Inflammatory macrophage treated with lipopolysaccharide for 4 hours (primary cell): Measurements from ENCODE around the gene CAMTA1.
"Not testable (repeated sequence)": the region's sequence is repeated elsewhere in the genome, so short reads cannot be mapped to it uniquely, and the experiment has no call there.

Source experiments
- DNase-seq: peaks from one replicate; pipeline ENCODE4 v3.0.0-alpha.2; 2020

CAMTA1 gene

GRCh38 chr1:7677815-7678214 is 892.6 kb downstream of the CAMTA1 start:
- no peak for DNase-seq

DNA sequence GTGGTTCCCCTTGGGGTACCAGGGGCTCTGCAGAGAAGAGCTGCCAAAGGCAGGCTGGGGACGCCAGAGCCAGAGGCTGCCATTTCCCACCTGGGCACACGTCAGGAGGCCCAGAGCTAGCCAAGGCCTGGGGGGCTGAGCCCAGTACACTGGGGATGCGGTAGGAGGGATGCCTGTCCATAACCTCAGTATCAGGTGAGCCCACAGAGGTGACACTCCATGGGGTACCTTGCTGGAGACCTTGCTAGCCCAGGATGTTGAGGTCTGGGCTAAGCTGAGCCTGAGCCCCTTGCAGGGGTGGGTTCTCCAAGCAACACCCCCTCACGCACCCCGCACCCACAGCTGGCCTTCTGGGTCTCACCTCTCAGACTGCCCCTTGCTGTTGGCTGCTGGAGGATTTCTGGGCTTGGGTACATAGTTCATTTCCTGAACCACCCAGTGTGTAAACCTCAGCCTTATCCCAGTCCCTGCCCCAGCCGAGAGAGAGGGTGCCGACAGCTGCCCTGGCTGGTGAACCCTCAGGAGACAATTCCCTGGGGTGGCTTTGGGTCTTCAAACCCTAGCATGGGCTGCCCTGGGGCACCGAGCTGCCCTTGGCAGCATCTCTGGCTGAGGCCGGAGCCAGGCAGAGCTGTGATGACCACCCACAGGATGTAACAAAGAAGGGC is 893.4 kb downstream of the CAMTA1 start:
- no peak for DNase-seq

- DNase-seq, result no peak
Measured at GRCh38 chr1:7679159-7679872, 894.1 kb downstream of the CAMTA1 start.

DNA sequence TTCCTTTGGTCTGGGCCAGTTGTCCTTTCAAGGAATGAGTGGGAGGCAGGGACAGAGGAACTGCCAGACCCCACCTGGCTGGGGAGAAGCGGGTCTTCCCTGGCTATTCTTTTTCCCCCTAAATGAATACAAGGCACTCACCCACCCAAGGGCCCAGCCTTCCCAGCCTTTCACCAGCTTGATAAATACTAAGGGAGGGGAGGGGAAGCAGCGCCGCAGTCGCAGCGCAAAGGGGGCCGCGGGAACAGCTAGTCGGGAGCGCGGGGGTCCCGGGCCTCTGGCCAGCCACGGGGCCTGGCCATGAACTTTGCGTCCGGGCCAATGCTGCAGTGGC is 894.6 kb downstream of the CAMTA1 start:
- no peak for DNase-seq

DNA sequence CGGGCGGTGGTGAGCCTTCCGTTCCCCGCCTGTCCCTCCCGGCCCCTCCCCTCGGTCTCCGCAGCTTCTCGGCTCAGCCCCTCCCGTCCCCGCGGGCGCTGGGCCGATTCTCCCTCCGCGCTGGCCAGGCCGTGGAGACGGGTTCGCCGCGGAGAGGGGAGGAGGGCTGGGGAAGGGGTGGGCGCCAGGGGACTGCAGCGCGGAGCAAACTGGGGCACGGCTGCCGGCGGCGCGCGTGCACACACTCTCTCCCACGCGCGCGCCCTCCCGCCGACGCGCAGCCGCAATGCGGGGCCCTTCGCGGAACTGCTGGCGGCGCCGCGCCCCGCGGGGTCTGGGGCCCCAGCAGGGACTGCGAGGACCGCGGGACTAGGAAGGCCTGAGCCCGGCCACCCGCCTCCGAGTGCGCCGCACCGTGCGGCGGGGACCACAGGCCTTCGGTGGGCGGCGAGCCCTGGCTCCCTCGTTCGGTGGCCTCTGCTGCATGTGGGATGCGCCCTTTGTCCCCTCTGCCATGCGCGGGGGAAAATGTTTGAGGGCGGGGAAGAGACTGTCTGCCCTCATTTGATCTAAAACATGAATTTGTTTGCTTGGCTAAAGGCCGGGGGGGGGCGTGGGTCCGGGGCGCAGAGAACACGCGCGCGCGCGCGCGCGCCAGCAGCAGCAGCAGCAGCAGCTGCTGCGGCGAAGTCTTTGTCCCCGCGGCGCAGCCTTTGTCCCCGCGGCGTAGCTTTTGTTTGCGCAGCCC is 895.1 kb downstream of the CAMTA1 start:
- peak; percentile 50 for DNase-seq

DNA sequence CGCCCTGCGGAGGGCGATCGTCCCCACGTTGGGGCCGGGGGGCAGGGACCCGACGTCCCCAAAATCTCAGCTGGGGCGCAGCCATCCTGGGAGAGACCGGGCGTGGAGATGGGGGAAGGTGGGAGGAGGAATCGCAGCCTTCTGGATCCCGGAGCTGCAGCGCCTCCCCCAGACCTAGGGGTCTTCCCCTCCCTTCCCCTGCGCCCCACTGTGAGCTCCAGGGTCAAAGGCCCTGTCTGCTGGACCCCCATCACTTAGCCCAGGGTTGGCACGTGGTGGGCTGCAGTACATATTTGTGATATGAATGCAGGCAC is 895.7 kb downstream of the CAMTA1 start:
- no peak for DNase-seq

- DNase-seq, result no peak
Measured at GRCh38 chr1:7681401-7681800, 896.1 kb downstream of the CAMTA1 start.

- no peak for DNase-seq
Measured at GRCh38 chr1:7683521-7683920, 898.3 kb downstream of the CAMTA1 start.

- DNase-seq, result no peak
Measured at GRCh38 chr1:7684132-7684531, 898.9 kb downstream of the CAMTA1 start.

- no peak for DNase-seq
Measured at GRCh38 chr1:7684861-7685635, 899.8 kb downstream of the CAMTA1 start.

DNA sequence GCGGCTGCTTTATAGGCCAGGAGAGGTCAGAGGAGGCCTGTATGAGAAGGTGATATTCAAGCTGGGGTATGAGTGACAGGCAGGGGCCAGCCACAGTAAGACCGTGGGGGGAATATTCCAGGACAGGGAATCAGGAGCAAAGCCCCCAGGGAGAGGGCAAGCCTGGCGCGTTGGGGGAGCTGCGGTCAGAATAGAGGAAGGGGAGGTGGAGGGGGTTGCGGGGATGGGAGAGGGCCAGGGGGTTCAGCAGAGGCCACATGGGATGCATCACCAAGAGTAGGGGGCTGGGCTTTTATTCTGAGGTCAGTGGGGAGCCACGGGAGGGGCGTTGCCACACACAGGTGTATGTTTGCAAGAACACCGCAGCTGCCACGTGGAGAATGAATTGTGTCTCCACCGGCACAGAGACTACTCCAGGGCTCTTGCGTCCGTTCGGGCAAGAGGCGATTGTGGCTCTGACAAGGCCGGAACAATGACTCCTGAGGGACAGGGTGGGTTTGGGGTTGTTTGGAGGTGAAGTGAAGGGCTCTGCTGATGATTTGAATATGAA is 901.1 kb downstream of the CAMTA1 start:
- DNase-seq, result no peak

GRCh38 chr1:7687411-7687810 is 902.2 kb downstream of the CAMTA1 start:
- no peak for DNase-seq

GRCh38 chr1:7688659-7689058 is 903.4 kb downstream of the CAMTA1 start:
- DNase-seq, result no peak

- DNase-seq, result not testable (repeated sequence)
Measured at GRCh38 chr1:7689307-7689706, 904.1 kb downstream of the CAMTA1 start.

DNA sequence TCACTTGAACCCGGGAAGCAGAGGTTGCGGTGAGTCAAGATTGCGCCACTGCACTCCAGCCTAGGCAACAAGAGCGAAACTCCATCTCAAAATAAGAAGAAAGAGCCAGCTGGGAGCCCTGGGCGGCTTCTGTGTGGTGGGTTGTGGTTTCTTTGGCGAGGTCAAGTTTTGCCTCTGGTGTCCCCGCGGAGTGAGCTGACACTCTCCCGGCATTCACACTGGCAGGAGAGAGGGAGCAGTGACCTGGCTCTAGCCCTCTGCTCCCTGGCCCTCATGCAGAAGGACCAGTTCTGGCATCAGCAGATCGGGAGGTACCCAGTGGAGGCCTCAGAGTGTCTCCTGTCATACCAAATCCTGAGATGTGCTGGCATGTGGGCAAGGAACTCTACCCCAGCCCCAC is 904.8 kb downstream of the CAMTA1 start:
- no peak for DNase-seq

DNA sequence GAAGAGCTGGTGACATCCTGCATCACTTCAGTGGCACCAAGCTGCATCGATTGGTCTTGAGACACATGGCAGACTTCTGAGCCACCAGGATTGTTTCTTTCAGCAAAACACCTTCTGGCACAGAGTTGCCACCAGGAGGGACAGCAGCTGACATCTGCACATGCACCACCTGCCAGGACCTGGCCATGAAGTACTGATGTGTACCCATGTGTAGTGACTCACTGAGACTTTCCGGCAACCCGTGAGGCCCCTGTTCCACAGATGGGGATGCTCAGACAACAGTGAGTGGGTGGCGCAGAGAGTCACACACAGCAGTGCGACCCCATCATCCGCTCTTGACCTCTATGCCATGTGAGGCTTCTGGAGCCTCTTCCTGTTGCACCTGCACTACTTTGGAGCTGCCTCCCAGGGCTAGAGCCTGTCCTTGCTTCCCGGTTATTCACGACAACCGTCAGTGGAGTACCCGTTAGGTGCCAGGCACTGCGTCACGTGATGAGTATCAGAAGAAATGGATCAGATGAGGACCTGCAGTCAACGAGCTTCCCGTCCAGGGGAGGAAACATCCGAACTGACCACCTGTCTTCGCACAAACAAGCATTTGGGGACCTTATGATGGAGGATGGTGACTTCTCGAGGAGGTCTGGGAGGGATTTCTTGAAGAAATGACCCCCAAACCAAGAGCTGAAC is 905.4 kb downstream of the CAMTA1 start:
- DNase-seq, result no peak

GRCh38 chr1:7691576-7691975 is 906.3 kb downstream of the CAMTA1 start:
- DNase-seq, result no peak

- no peak for DNase-seq
Measured at GRCh38 chr1:7692005-7692404, 906.8 kb downstream of the CAMTA1 start.

- not testable (repeated sequence) for DNase-seq
Measured at GRCh38 chr1:7693037-7693436, 907.8 kb downstream of the CAMTA1 start.

DNA sequence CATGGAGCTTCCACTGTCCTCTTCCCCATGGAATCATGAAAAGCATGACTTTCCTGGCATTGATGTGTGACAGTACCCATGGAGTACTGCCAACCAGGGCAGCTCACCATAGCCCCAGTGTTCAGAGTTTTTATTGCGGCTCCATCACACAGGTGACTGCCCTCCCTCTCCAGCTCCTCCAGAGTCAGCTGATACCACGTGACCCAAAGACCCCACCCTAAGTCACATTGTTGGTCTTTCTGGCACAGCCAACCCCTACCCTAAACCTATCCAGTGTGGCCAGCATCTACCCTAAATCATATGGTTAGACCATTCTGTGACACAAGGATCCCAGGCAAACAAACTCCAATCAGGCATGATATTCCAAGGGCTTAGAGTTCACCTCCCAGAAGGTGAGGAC is 908.4 kb downstream of the CAMTA1 start:
- no peak for DNase-seq

- DNase-seq, result no peak
Measured at GRCh38 chr1:7694600-7695496, 909.6 kb downstream of the CAMTA1 start.
